H9 (cell line): Measurements from ENCODE around the gene VCX2. TPM values are rescaled to one million over a fixed set of nuclear protein-coding genes. Genes with fewer than 3 reads are reported as not detected.

Experiments used
- DNase-seq: peaks from one replicate; pipeline ENCODE4 v3.0.0-alpha.2; 2017
- H2AFZ ChIP-seq: one replicate; pipeline ENCODE4 v1.6.1; 2013; ENCODE audit warnings: mild to moderate bottlenecking, low read length, control low read depth, moderate library complexity
- H2AK5ac ChIP-seq: 2 replicates; pipeline ENCODE4 v1.6.1; 2013; ENCODE audit warnings: low read length, control low read depth, mixed read lengths; ENCODE audit not compliant: insufficient read length
- H2BK120ac ChIP-seq: one replicate; pipeline ENCODE4 v1.6.1; 2013; ENCODE audit warnings: low read depth, mild to moderate bottlenecking, low read length, control low read depth, inconsistent platforms; ENCODE audit not compliant: poor library complexity, severe bottlenecking
- H2BK12ac ChIP-seq: 2 replicates; pipeline ENCODE4 v1.6.1; 2013; ENCODE audit warnings: low read length, control low read depth, mixed read lengths, low read depth; ENCODE audit not compliant: insufficient read length
- H2BK15ac ChIP-seq: 2 replicates; pipeline ENCODE4 v1.6.1; 2013; ENCODE audit warnings: low read depth, low read length, control low read depth
- H2BK20ac ChIP-seq: one replicate; pipeline ENCODE4 v1.6.1; 2013; ENCODE audit warnings: low read depth, mild to moderate bottlenecking, low read length, control low read depth, inconsistent platforms; ENCODE audit not compliant: poor library complexity, severe bottlenecking
- H2BK5ac ChIP-seq: 2 replicates; pipeline ENCODE4 v1.6.1; 2013; ENCODE audit warnings: low read length, control low read depth, mixed read lengths; ENCODE audit not compliant: insufficient read length
- H3K14ac ChIP-seq: 2 replicates; pipeline ENCODE4 v1.6.1; 2013; ENCODE audit warnings: low read length, control low read depth; ENCODE audit not compliant: insufficient read depth
- H3K18ac ChIP-seq: 2 replicates; pipeline ENCODE4 v1.6.1; 2013; ENCODE audit warnings: low read depth, mild to moderate bottlenecking, mixed read lengths, low read length, control low read depth; ENCODE audit not compliant: insufficient read length
- H3K23ac ChIP-seq: 2 replicates; pipeline ENCODE4 v1.6.1; 2013; ENCODE audit warnings: low read length, control low read depth, mixed read lengths, low read depth; ENCODE audit not compliant: insufficient read length
- H3K23me2 ChIP-seq: 2 replicates; pipeline ENCODE4 v1.6.1; 2013; ENCODE audit warnings: low read depth, mild to moderate bottlenecking, mixed read lengths, low read length, control low read depth; ENCODE audit not compliant: insufficient read length, poor library complexity, severe bottlenecking
- H3K27ac ChIP-seq: 2 replicates; pipeline ENCODE4 v1.5.1; 2013; ENCODE audit warnings: low read length, control low read depth, mixed read lengths, low read depth; ENCODE audit not compliant: insufficient read length
- H3K27me3 ChIP-seq: 2 replicates; pipeline ENCODE4 v1.6.1; 2013; ENCODE audit warnings: low read length, control low read depth, inconsistent platforms; ENCODE audit not compliant: insufficient read depth
- H3K4ac ChIP-seq: 2 replicates; pipeline ENCODE4 v1.6.1; 2013; ENCODE audit warnings: low read depth, mild to moderate bottlenecking, control low read depth, inconsistent platforms, low read length, moderate library complexity
- H3K4me1 ChIP-seq: 2 replicates; pipeline ENCODE4 v1.6.1; 2013; ENCODE audit warnings: low read length, control low read depth, inconsistent platforms; ENCODE audit not compliant: insufficient read depth
- H3K4me2 ChIP-seq: 2 replicates; pipeline ENCODE4 v1.6.1; 2013; ENCODE audit warnings: low read length, control low read depth, mixed read lengths; ENCODE audit not compliant: insufficient read length, insufficient read depth
- H3K56ac ChIP-seq: 2 replicates; pipeline ENCODE4 v1.6.1; 2013; ENCODE audit warnings: low read depth, mild to moderate bottlenecking, mixed read lengths, low read length, control low read depth; ENCODE audit not compliant: insufficient read length
- H3K79me1 ChIP-seq: 2 replicates; pipeline ENCODE4 v1.6.1; 2013; ENCODE audit warnings: low read depth, mild to moderate bottlenecking, moderate library complexity, low read length, control low read depth, inconsistent platforms; ENCODE audit not compliant: insufficient read depth, poor library complexity, severe bottlenecking
- H3K79me2 ChIP-seq: 2 replicates; pipeline ENCODE4 v1.6.1; 2013; ENCODE audit warnings: low read length, control low read depth, inconsistent platforms; ENCODE audit not compliant: insufficient read depth
- H3K9ac ChIP-seq: 2 replicates; pipeline ENCODE4 v1.6.1; 2013; ENCODE audit warnings: low read length, control low read depth, mixed read lengths; ENCODE audit not compliant: insufficient read length; ENCODE audit errors: extremely low read depth
- H3K9me3 ChIP-seq: one replicate; pipeline ENCODE4 v1.6.1; 2013; ENCODE audit warnings: low read depth, low read length, inconsistent platforms; ENCODE audit not compliant: control insufficient read depth
- H3T11ph ChIP-seq: one replicate; pipeline ENCODE4 v1.6.1; 2013; ENCODE audit warnings: mild to moderate bottlenecking, low read length, control low read depth, inconsistent platforms
- H4K20me1 ChIP-seq: one replicate; pipeline ENCODE4 v1.6.1; 2013; ENCODE audit not compliant: control insufficient read depth, insufficient read length, insufficient read depth
- H4K5ac ChIP-seq: 2 replicates; pipeline ENCODE4 v1.6.1; 2013; ENCODE audit warnings: low read depth, mild to moderate bottlenecking, mixed read lengths, low read length, control low read depth; ENCODE audit not compliant: insufficient read length
- H4K8ac ChIP-seq: replicated peaks from 2 replicates; pipeline ENCODE4 v1.6.1; 2013; ENCODE audit warnings: low read length, control low read depth, mixed read lengths, low read depth; ENCODE audit not compliant: insufficient read length
- H4K91ac ChIP-seq: 2 replicates; pipeline ENCODE4 v1.6.1; 2013; ENCODE audit warnings: low read depth, mild to moderate bottlenecking, moderate library complexity, mixed read lengths, low read length, control low read depth; ENCODE audit not compliant: insufficient read length
- H3K27ac Mint-ChIP-seq, 3 experiments: 2 replicates in 2 of 3; 3 replicates in 1 of 3; pipeline ENCODE4 v1.8.0; 2020 to 2021; ENCODE audit warnings: mixed read lengths in 3 of 3, mild to moderate bottlenecking in 1 of 3, moderate library complexity in 1 of 3
- H3K27me3 Mint-ChIP-seq: 2 replicates; pipeline ENCODE4 v1.8.0; 2021; ENCODE audit warnings: low read depth, mild to moderate bottlenecking, moderate library complexity, mixed read lengths
- H3K36me3 Mint-ChIP-seq, 3 experiments: 2 replicates in 2 of 3; 3 replicates in 1 of 3; pipeline ENCODE4 v1.8.0; 2020 to 2021; ENCODE audit warnings: low read depth in 3 of 3, mixed read lengths in 3 of 3; ENCODE audit not compliant: insufficient read depth in 1 of 3
- H3K4me1 Mint-ChIP-seq, 2 experiments: 2 replicates each; pipeline ENCODE4 v1.8.0; 2020; ENCODE audit warnings: mixed read lengths in 2 of 2
- H3K4me3 Mint-ChIP-seq, 2 experiments: 2 replicates in 1 of 2; 3 replicates in 1 of 2; pipeline ENCODE4 v1.8.0; 2020 to 2021; ENCODE audit warnings: mild to moderate bottlenecking in 2 of 2, mixed read lengths in 2 of 2, moderate library complexity in 1 of 2
- H3K9me3 Mint-ChIP-seq, 2 experiments: 2 replicates in 1 of 2; 3 replicates in 1 of 2; pipeline ENCODE4 v1.8.0; 2020; ENCODE audit warnings: mild to moderate bottlenecking in 2 of 2, mixed read lengths in 2 of 2, moderate library complexity in 1 of 2
- CTCF ChIP-seq: fragments of 200-600 bp; sonication (generic); conservative IDR thresholded peaks from 3 replicates; pipeline ENCODE4 v1.8.0; 2021; ENCODE audit warnings: antibody characterized with exemption, mild to moderate bottlenecking
- WGBS: extraction: QIAGEN DNeasy Blood & Tissue Kit; methylation state at CpG from one replicate; pipeline ENCODE4 v1.1.7; 2013; ENCODE audit warnings: missing lambda C conversion rate, low lambda C conversion rate, mixed read lengths; ENCODE audit not compliant: insufficient read length; ENCODE audit errors: extremely low coverage; 5-methylcytosine and 5-hydroxymethylcytosine counted together
- total RNA-seq: library from RNA; stranded (reverse); gene quantifications from 2 replicates; pipeline ENCODE4 v1.2.1, GENCODE V29; 2021

VCX2 gene
- total RNA-seq, 1 experiment from 2014 or later, result not detected

- H3K4me1 Mint-ChIP-seq, result peaks cover 12 to 14% of the 10 kb centered on the region in 2 experiments
- no peak overlapping the region for H4K5ac ChIP-seq
- H3K4me3 Mint-ChIP-seq, result no peak overlapping the region
Observed at GRCh38 chrX:8141896-8142295, 29.2 kb downstream of the VCX2 start.

More at GRCh38 chrX:8141896-8142295, 29.2 kb downstream of the VCX2 start:
- Histone ChIP-seq H3K9ac (no peak overlapping the region), H3K14ac (no peak overlapping the region), H2BK12ac (no peak overlapping the region), H4K91ac (no peak overlapping the region), H3K27ac (no peak overlapping the region), H3K23me2 (no peaks in the 10 kb centered on the region), H3K4me1 (peaks cover 2% of the 10 kb centered on the region; the same call in 1 of the 2 replicates), H3K79me2 (no peaks in the 10 kb centered on the region), H2AK5ac (no peak overlapping the region), H3K56ac (no peak overlapping the region), H2BK15ac (no peak overlapping the region), H3K4me2 (no peak overlapping the region), H2AFZ (no peak overlapping the region), H2BK5ac (no peak overlapping the region), H4K20me1 (no peaks in the 10 kb centered on the region), H3K27me3 (no peaks in the 10 kb centered on the region), H3K23ac (no peak overlapping the region), H3K4ac (no peak overlapping the region), H3T11ph (no peak overlapping the region), H2BK20ac (no peak overlapping the region), H3K18ac (no peak overlapping the region), H4K8ac (no peak overlapping the region), H2BK120ac (no peak overlapping the region), H3K79me1 (no peaks in the 10 kb centered on the region), H3K9me3 (no peaks in the 10 kb centered on the region)
- no peak overlapping the region for H3K27ac Mint-ChIP-seq
- H3K27me3 Mint-ChIP-seq, result no peaks in the 10 kb centered on the region
- no peak for TF ChIP-seq CTCF
- peaks cover 0 to 8% of the 10 kb centered on the region in 2 experiments; a peak in 2 of 5 replicates for H3K9me3 Mint-ChIP-seq
- peaks cover 0 to 7% (median 2%) of the 10 kb centered on the region in 3 experiments; a peak in 2 of 7 replicates for H3K36me3 Mint-ChIP-seq
- WGBS, result no CpG with 5 or more reads among the region's 3 CpGs
- no peak for DNase-seq
